NCI-H460 (cell line): Measurements from ENCODE around the gene SBF2. TPM values are rescaled to one million over a fixed set of nuclear protein-coding genes. Genes with fewer than 3 reads are reported as not detected.

Source experiments
- DNase-seq: peaks from one replicate; pipeline ENCODE4 v3.0.0-alpha.2; 2016; ENCODE audit warnings: low read depth; ENCODE audit errors: extremely low read depth
- total RNA-seq: library from RNA; depleted of rRNA; stranded (reverse); fragments of >200 nt; shearing (Covaris generic); gene quantifications from 2 replicates; pipeline ENCODE4 v1.2.3, GENCODE V29; 2014

Gene SBF2
- total RNA-seq, 1 experiment from 2014 or later, result 27.2 TPM

DNA sequence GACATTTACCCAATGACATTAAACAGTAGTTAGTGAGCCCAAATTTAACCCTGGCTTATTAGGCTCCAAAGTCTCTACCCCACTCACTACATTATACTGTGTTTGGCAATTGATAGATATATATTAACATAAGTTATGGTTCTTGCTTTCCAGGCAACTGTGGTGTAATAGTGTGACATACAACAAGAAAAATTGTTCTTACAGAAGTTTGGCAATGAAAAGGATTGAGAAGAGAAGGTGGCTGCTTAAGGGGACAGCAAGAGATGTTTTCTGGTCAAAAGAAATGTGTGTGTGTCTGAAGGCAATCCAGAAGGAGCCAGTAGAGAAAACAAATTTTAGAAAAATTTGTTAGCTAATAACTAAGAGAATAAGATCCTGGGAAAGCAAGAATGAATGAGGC is 497.8 kb downstream of the SBF2 start:
- no peak for DNase-seq

DNA sequence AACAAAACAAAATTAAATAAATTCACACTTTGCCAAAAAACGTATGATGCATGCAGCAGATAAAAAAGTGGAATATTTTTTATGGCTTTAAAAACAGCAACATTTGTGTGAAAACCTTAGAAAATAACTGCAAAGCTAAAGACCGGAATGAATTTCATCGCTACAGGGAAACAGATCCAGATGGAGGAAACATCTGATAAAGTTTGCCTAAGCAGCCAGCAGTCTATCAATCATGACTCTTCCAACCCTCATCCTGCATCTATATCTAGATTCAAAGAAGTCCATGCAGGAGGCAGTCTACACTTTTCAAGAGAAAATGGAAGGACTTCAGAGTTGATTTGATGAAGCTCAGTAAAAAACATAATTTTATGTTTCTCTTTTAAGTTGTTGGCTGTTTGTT is 503.3 kb downstream of the SBF2 start:
- no peak for DNase-seq

DNA sequence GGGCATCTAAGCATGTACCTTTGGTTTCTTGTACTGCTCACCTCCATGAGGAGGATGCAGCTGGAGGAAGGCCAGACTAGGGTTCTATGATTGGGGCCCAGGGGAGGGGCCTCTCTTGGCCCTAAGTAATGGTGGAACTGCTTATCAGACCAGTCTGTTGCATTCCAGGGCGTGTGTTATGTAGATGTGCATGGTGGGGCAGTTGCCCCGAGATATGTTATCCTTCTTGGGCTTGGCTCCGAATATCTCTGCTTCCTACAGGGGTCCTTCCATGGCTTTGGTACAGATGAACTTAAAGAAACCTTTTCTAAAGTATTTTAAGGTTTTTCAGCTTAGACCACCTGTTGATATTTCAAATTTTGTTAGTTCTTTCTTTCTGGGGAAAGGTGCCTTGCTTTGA is 504.1 kb downstream of the SBF2 start:
- no peak for DNase-seq

DNA sequence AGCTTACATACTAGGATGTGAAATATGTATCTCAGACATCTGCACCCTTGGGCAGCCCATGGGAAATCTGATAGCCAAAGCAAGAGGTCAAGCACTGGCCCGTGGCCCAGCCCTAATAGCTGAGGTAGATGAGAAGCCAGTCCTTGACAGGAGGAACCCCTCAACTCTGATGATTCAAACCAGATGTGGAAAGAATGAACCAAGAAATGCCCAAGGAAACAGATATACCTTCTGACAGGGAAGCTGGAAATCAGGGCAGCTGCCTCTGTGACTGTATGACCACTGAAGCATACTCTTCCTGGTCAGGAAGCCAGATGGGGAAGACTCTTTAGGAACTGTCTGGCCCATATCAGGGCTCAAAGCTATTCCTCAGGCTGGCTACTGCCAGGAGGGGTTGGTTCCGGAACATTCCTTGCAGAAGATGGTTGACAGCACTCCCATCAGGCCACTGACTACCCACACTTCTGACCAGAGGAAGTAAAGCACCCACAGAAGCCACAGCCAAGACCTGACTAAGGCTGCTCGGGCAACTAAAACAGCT is 506.0 kb downstream of the SBF2 start:
- DNase-seq, result no peak

DNA sequence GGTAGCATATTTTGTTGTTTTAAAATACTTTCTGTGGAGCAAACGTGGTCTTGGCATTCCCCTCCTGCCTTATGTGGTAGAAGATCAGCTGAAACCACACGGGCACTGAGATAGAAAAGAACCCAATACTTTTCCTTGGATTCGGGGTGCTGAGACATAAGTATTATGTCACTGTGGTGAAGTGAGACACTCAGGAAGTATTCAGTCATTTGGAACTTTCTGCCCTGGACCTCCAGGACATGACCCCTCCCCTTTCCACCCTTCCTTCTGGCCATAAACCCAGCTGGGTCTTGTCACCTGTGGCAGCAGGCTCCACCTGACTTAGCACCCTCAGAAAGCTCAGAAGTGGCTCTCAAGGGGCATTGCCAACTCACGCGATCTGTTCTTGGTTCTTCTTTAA is 506.8 kb downstream of the SBF2 start:
- no peak for DNase-seq

DNA sequence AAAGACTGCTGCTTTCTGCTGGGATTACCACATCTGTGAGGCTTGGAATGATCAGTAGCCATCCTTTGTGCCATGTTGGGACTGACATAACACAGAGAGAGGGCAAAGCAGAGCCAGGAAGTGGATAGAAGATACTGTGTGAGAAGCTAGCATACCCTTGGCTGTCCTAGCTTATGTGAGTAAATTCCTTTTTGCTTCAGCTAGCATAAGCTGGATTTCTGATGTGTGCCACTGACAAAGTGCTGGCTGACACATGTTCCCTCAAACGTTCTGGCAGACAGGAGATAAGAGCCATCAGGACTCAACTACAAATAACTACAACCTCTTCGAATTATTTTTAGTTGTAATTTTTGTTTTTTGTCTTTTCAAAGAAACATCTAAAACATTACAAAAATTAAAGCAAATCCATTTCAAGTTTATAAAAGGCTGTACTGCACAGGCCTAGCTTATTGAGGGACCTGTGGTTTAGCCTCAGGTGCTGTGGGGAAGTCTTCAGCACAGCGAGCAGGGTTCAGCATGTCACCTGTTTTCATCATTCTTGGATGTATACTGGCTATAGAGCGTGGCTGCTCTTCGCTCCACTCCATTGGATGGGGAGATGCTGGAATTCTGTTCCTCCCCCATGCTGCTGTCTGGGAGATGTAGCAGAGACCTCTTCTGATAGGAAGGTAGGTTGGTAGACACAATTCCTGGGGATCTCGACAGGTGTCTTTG is 509.3 kb downstream of the SBF2 start:
- no peak for DNase-seq

DNA sequence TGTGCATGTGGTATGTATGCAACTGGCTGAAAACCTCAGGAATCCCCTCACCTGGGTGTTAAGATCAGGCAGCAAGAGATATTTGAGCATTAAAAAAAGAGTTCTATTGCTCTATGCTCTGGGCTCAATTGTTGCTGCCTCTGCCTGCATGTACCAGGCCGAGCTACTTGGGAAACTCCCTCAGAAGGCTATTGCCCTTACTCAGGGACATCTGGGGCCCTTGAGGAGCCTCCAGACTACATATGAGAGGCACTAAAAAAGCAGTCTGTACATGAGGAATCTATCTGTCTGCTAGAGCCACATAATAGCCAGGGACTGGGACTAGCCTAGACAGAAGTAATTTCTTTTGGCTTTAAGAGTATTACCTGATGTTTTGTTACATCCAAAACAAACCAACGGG is 510.0 kb downstream of the SBF2 start:
- DNase-seq, result no peak

DNA sequence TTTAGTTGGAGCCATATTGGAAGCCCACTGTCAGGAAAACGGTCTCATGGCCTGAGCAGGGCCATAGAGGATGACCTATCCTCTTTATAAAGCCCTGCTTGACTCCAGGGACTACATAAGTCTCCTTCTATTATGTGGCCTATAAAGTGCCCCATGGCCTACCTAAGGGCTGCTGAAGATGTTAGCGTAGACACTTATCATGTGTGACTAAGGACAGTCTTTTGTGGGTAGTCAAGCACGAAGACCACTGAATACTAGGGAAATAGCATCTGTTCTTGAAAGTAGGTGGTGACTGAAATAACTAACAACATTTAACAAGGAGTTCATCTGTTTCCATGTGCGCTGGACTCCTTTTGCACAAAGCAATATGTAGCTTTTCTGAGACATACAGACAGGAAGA is 513.1 kb downstream of the SBF2 start:
- DNase-seq, result no peak

DNA sequence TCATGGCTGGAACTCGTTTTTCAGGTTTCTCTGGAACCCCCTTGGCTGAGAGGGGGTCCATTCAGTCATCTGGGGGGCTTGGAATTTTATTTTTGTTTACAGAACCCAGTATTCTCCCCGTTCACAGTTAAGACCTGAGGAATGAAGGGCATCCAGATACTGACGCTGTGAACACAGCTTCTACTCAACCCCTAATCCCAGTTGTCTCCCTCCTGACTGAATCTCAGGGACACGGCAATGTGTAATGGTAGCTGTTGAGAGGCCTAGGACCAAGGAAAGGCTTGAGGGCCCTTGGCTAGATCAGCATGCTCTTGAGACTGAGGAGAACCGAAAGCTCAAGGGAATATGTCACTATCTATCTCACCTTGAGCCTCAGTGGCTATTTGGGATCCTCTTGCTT is 516.5 kb downstream of the SBF2 start:
- DNase-seq, result no peak

DNA sequence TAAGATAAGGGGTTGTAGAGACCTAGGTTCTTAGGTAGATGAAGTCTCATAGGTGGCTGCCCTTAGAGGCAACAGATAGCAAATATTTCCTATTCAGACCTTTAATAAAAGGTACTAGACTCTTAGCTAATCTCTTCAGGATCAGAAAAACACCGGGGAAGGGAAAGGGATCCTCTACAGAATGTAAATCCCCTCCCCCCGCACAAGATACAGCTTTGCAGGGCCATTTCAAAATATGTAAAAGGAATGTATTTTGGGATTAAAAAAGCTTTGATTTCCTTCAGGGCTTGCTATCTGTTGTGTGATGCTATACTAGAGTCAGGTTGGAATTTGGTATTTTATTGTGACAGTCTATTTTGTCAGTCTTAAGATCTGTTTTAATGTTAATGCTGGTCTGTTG is 517.0 kb downstream of the SBF2 start:
- DNase-seq, result no peak

DNA sequence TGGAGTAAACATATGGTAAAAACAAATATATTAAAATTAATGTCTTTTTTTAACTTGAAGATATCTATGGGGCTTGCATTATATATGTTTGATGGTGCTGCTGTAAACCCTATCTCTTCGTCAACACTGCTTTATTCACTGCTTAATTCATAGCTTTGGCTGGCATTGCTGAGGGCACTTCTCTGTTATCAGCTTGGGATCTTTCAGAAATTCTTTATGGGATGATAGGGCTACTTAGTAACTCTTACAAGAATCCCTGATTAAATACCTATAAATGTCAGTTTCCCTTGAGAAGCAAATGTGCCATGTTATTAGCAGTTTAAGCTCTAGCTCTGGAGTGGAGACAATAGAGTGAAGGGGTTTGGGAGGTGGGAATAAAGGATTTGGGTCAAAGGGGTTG is 517.8 kb downstream of the SBF2 start:
- no peak for DNase-seq

DNA sequence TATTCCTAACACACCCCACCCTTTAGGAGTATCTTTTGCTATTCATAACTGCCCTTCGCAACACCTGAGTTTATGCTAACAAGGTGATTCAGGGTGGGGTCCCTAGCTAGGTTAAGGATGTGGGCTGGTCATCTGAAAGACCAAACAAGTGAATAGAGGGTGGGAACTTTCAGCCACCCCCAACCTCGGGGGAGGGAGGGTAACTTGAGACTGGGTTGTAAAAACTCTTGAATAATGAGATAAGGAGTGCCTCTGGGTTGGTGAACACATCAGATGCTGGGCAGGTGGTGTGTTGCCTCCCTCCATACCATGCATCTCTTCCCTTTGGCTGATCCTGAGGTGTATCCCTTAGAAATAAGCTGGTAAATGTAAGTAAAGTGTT is 518.6 kb downstream of the SBF2 start:
- no peak for DNase-seq

DNA sequence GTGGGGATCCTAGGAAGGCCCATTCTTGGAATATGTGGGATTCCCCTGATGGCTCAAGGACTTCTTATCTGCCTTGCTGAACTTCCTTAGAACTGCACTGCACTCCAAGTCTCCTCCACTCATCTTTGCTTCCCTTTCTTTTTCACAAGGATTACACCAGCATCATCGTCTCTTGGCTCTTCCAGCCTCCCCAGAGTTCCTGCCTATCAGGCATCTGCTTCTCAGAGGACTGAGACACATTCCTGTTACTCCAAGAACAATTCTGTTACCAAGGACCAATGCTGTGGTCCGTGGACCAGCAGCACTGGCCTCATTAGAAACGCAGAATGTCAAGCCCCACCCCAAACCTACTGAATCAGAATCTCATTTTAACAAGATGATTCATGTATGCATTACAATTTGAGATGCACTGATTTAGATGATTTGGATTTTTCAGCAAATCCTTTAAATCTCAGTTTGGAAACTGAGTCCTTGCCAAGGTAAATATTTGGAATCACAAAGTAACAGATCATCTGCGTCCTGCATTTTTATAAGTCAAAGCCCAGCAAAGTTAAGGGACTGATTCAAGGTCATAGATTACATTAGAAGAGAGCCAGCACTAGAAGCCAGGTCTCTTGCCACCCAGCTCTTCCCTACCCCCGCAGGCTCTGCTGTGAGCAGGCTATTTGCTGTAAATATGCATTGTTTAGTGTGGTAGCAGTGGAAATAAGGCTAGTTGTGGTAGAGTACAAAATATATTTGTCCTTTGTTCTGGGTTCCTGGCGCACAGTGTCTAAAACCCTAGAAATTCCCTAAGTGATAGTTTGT is 519.2 kb downstream of the SBF2 start:
- DNase-seq, result no peak

DNA sequence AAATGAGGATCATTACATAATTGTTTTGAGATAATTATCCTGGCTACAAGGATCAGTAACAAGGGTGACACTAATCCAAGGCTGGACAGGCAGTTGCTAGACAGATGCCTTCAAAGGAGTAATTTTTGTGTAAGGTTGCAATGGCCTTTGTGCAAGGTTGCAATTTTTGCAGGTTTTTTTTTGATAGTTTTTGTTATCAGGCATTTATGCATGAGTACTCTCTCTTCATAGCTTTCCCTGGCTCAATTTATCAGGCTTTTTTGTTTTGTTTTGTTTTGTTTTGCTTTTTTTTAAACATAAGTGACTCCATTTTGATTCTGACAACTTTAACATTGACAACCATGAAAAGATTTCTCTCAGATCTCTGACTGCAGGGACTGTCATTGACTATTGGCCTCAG is 519.9 kb downstream of the SBF2 start:
- DNase-seq, result no peak

DNA sequence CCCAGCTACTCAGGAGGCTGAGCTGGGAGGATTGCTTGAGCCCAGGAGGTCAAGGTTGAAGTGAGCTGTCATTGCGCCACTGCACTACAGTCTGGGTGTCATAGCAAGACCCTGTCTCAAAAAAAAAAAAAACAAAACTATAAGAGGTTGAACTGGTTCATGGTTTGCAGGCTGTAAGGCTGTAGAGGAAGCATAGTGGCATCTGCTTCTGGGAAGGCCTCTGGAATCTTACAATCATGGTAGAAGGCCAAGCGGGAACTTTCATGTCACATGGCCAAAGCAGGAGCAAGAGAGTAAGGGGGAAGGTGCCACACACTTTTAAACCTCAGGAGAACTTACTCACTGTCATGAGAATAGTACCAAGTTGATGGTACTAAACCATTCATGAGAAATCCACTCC is 520.5 kb downstream of the SBF2 start:
- no peak for DNase-seq

DNA sequence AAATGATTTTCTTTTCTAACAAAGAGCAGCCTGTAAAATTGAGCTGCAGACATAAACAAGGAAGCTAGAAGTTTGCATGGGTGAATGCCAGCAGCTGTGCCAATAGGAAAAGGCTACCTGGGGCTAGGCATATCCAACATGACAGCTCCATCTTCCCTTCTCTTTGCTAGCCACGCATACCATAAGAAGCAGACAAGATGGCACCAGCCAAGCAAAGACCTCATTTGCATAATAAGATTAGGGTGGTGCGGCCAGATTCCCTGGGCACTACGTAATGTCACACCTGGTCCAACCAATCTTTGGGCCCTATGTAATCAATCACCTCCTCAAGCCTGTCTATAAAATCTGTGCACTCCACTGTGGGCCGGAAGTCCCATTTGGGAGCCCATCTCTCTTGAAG is 521.8 kb downstream of the SBF2 start:
- no peak for DNase-seq

DNA sequence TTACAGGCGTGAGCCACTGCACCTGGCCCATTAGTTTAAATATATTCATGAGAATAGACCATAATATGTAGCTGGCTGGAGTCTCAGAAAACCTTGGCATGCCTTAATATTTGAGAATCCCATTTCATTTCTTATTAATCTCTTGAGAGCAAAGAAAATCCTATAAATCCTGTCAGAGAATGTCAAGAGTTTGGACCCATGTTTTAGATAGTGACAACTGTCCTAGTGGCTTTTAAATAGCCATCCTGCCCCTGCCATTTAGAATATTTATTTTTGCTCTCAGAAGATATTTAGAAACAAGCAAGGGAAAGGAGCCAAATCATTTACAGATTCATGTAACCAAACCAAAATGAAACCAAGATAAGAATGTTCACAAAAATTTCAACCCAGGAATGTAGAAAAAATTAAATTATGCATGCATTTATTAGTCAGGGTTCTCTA is 522.9 kb downstream of the SBF2 start:
- DNase-seq, result no peak

DNA sequence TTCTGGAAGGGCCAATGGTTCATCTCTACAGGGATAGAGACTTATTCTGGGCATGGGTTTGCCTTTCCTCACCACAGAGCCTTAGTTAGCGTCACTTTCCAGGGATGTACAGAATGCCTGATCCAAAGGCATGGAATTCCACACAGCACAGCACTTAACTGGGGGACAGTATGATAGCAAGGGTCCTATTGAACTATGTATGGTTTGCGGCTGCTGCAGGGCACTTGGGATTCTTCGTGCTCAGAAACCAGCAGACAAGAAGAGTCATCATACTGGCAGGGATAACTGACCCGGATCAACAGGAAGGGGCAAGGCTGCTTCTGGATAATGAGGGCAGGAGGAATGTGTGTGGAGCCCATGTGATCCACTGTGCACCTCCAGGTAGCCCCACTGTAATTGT is 524.4 kb downstream of the SBF2 start:
- DNase-seq, result no peak

DNA sequence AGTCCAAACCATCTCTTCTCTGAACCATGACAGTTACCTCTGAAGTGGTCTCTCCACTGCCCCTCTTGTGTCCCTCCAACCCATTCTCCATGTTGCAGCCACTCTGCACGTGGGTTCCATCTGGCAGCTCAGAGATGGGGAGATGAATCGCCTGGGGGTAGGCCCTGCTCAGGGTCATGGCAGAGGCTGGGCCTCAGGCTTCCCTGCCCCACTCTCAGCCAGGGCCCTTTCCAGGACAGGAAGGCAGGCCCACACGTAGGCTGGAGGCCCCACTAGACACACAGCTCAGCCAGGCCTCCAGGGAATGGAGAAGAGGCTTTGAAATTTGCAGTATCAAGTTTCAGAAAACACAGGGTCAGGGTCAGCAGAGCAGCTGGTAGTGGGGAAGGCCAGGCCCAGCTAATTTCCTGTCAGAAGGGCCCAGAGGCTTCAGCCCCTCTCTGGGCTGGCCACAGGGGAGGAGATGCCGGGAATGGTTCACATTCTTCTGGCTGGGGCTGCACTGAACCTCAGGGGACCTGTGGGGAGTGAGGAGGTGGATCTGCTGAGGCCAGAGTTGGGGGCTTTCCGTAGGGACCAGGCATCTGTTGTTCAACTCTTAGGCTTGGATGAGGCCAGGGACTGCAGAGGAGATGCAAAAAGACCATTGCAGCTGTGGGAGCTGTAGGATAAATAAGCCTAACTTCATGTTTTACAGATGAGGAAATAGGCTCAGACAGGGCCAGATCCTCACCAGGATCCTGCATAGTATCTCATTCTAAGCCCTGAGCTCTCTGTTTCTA is 528.5 kb downstream of the SBF2 start:
- DNase-seq, result no peak

DNA sequence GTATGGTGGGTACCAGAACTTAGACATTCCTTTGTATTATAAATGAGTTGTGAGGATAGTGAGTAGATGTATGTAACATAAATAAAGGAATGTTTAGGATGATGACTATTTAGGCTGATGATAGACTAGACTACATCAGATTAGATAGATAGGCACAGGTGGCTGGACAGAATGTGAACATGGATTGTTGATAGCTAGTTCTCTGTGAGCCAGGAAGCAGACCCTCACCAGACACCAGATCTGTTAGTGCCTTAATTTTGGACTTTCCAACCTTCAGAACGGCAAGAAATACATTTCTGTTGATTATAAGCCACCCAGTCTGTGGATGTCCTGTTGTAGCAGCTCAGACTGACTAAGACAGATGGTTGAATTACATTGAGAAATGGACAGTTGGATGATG is 530.7 kb downstream of the SBF2 start:
- DNase-seq, result no peak

DNA sequence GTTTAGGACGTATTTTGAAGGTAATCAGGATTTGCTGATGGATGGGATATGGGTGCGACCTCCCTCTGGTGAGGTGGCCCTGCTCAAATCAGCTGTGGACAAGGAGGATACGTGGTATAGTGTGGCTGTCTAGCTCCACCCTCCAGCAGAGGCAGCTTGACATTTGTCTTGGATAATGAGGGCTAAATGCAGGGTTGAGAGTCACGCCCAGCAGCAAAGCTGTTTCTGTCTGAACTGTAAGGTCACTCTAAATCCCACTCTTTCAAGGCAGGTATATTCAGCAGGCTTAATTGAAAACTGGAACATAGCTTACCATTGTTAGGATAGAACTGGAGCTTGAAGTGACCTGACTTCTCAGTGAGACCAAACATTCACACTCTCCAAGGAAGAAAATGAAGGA is 531.5 kb downstream of the SBF2 start:
- no peak for DNase-seq
